GM10248 (cell line): Measurements from ENCODE around the gene CMC2.

ENCODE experiments used
- CTCF ChIA-PET: fragments of 300-600 bp; sonication (Branson Sonifier 250); formaldehyde crosslinking; extraction: SDS; loops from one replicate; lab custom pipeline; 2021; ENCODE audit warnings: antibody characterized with exemption; lab: Yijun Ruan, JAX
- POLR2A ChIA-PET: fragments of 350-650 bp; sonication (Branson Sonifier 250); formaldehyde crosslinking; extraction: SDS; loops from one replicate; lab custom pipeline; 2020; ENCODE audit warnings: antibody characterized with exemption; lab: Yijun Ruan, JAX
- DNase-seq: peaks from one replicate; pipeline ENCODE4 v3.0.0; 2012; ENCODE audit errors: extremely low spot score
- CTCF ChIP-seq: IDR thresholded peaks from 2 replicates; pipeline ENCODE4 v1.5.1; 2012; ENCODE audit warnings: mild to moderate bottlenecking, low read depth; ENCODE audit errors: extremely low read depth, missing control alignments, control extremely low read depth

The CMC2 gene

GRCh38 chr16:80974649-80975376 lies 31.9 kb downstream of the CMC2 start:
- CTCF ChIA-PET = interaction anchor here (0.7 to 2.8 kb wide), 19 partner anchors 8 to 447 kb away, joined by 3 to 15 read pairs (median 4); no protein-coding TSS in a partner anchor
- DNase-seq = no peak
- POLR2A ChIA-PET = no interaction called here
- peak; percentile 39 for TF ChIP-seq CTCF

- ChIA-PET POLR2A (no interaction called here), CTCF (interaction anchor here (0.8 to 2.8 kb wide), 12 partner anchors 7 to 447 kb away, joined by 3 to 15 read pairs (median 6); no protein-coding TSS in a partner anchor)
- TF ChIP-seq CTCF = no peak
- DNase-seq = no peak
These were observed 32.7 kb downstream of the CMC2 start for GRCh38 chr16:80973991-80974390.

- ChIA-PET POLR2A (no interaction called here), CTCF (interaction anchor here (1.2 to 2.5 kb wide), 2 partner anchors 17 to 23 kb away, joined by 4 to 9 read pairs; no protein-coding TSS in a partner anchor)
- no peak for DNase-seq
- no peak for TF ChIP-seq CTCF
These were observed 34.1 kb downstream of the CMC2 start for GRCh38 chr16:80972611-80973010.

- ChIA-PET CTCF (interaction anchor here (1.2 to 2.5 kb wide), 2 partner anchors 18 to 23 kb away, joined by 4 to 9 read pairs; no protein-coding TSS in a partner anchor), POLR2A (no interaction called here)
- peak; percentile 28 for DNase-seq
- TF ChIP-seq CTCF = no peak
These were observed 34.9 kb downstream of the CMC2 start for GRCh38 chr16:80971819-80972218.

GRCh38 chr16:80969114-80969484 lies 37.6 kb downstream of the CMC2 start:
- TF ChIP-seq CTCF = no peak
- ChIA-PET POLR2A (no interaction called here), CTCF (interaction anchor here (2.2 kb wide), 1 partner anchor 15 kb away, joined by 5 read pairs; no protein-coding TSS in a partner anchor)
- no peak for DNase-seq

- TF ChIP-seq CTCF = no peak
- DNase-seq = no peak
- POLR2A ChIA-PET = no interaction called here
- CTCF ChIA-PET = interaction anchor here (0.7 to 2.2 kb wide), 3 partner anchors 14 to 259 kb away, joined by 3 to 5 read pairs (median 4); partner anchors contain the start of gene ATMIN
These were observed 38.1 kb downstream of the CMC2 start for GRCh38 chr16:80968386-80969113.
